Gastroesophageal sphincter (tissue), 4 donors: Measurements from ENCODE around the gene BFSP1. TPM values are rescaled to one million over a fixed set of nuclear protein-coding genes. Genes with fewer than 3 reads are reported as not detected.
A peak's percentile ranks its signal among the peaks of the same experiment; 100 is the strongest.

Source experiments
- ATAC-seq: fragments of 150-250 bp; one replicate; pipeline ENCODE4 v1.9.1; 2016; ENCODE audit warnings: mild to moderate bottlenecking, moderate library complexity
- H3K27ac ChIP-seq, 4 donors: fragments of 200-600 bp; sonication (generic) in 3 of 4; 1 replicate in 3 of 4; 2 replicates in 1 of 4; pipeline ENCODE4 v1.5.1; 2016 to 2019
- H3K27me3 ChIP-seq: fragments of 200-600 bp; sonication (generic); one replicate; pipeline ENCODE4 v1.5.1; 2019
- H3K36me3 ChIP-seq, 2 donors: fragments of 200-600 bp; sonication (generic); one replicate each; pipeline ENCODE4 v1.5.1; 2019; ENCODE audit warnings: control low read depth in 1 of 2
- H3K4me1 ChIP-seq, 3 donors: fragments of 200-600 bp; sonication (generic); 1 replicate in 2 of 3; 2 replicates in 1 of 3; pipeline ENCODE4 v1.5.1; 2016 to 2019; ENCODE audit warnings: control low read depth in 2 of 3
- H3K4me3 ChIP-seq, 2 donors: fragments of 200-600 bp; sonication (generic); one replicate each; pipeline ENCODE4 v1.5.1; 2019; ENCODE audit warnings: mild to moderate bottlenecking in 1 of 2, moderate library complexity in 1 of 2
- H3K9me3 ChIP-seq, 3 donors: fragments of 200-600 bp; sonication (generic); one replicate each; pipeline ENCODE4 v1.5.1; 2017 to 2019; ENCODE audit warnings: control low read depth in 2 of 3
- EP300 ChIP-seq: sonication (generic); formaldehyde crosslinking; IDR thresholded peaks from one replicate; pipeline ENCODE4 v1.6.1; 2017; ENCODE audit warnings: antibody characterized with exemption, mild to moderate bottlenecking
- POLR2A ChIP-seq, 2 donors: fragments of 450-650 bp; IDR thresholded peaks; one replicate each; pipeline ENCODE4 v1.6.1; 2017; ENCODE audit warnings: antibody characterized with exemption in 2 of 2, mild to moderate bottlenecking in 2 of 2, moderate library complexity in 1 of 2
- POLR2AphosphoS5 ChIP-seq: sonication (generic); formaldehyde crosslinking; IDR thresholded peaks from one replicate; pipeline ENCODE4 v1.6.1; 2017; ENCODE audit warnings: antibody characterized with exemption
- WGBS, 2 donors: methylation state at CpG; one replicate each; pipeline ENCODE4 v1.1.5; 2018; ENCODE audit warnings: low coverage in 1 of 2; 5-methylcytosine and 5-hydroxymethylcytosine counted together
- total RNA-seq, 4 donors: library from RNA; depleted of rRNA; stranded (reverse); fragments of >200 nt; gene quantifications; one replicate each; pipeline ENCODE4 v1.1.0, GENCODE V29; 2016
- TF ChIP-seq, protein P1 (sequence below), 4 experiments: fragments of 200-600 bp in 2 of 4; fragments of 450-650 bp in 2 of 4; sonication (generic) in 1 of 4; IDR thresholded peaks; one replicate each; pipeline ENCODE4 v1.5.1; 2017 to 2019; ENCODE audit warnings: antibody characterized with exemption in 4 of 4, mild to moderate bottlenecking in 2 of 4, moderate library complexity in 2 of 4

Gene BFSP1
- total RNA-seq, 4 donors from 2014 or later: 2.0 to 5.9 (median 5.0) TPM

- Histone ChIP-seq H3K4me1 (peaks cover 15 to 77% (median 31%) of the 10 kb centered on the region in 3 donors), H3K4me3 (peak overlapping the region in 1 of 2 donors; percentile 22), H3K9me3 (no peaks in the 10 kb centered on the region), H3K36me3 (no peaks in the 10 kb centered on the region), H3K27me3 (no peaks in the 10 kb centered on the region), H3K27ac (peak overlapping the region; percentile 99 to 100 (median 100))
- TF ChIP-seq, protein P1, sequence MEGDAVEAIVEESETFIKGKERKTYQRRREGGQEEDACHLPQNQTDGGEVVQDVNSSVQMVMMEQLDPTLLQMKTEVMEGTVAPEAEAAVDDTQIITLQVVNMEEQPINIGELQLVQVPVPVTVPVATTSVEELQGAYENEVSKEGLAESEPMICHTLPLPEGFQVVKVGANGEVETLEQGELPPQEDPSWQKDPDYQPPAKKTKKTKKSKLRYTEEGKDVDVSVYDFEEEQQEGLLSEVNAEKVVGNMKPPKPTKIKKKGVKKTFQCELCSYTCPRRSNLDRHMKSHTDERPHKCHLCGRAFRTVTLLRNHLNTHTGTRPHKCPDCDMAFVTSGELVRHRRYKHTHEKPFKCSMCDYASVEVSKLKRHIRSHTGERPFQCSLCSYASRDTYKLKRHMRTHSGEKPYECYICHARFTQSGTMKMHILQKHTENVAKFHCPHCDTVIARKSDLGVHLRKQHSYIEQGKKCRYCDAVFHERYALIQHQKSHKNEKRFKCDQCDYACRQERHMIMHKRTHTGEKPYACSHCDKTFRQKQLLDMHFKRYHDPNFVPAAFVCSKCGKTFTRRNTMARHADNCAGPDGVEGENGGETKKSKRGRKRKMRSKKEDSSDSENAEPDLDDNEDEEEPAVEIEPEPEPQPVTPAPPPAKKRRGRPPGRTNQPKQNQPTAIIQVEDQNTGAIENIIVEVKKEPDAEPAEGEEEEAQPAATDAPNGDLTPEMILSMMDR (IDR thresholded peaks at IDR 0.05): no peak
- TF ChIP-seq POLR2AphosphoS5 (peak; percentile 92), POLR2A (IDR thresholded peaks at IDR 0.05) (peak in 1 of 2 donors; percentile 29), EP300 (peak; percentile 58)
- WGBS, 2 donors: 0 to 4% methylated on average over 6 to 7 of the region's 7 CpGs
- ATAC-seq: peak; percentile 89
Observed at GRCh38 chr20:17558154-17558940, 27.2 kb upstream of the BFSP1 start.

DNA sequence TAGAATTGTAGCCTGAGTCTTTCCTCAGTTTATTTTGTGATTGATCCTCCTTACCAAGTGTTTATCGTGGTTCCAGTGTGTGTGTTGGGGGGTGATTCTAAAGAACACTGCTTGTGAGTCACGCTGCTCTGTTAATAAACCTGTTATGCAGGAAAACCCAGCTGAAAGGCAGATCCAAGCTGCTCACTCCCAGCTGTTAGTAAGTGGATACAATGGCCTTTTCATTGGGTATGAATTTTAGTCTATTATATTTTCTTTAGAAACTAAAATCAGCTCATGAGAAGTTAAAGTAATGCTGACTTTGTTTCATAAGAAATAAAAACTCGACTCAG is 26.5 kb upstream of the BFSP1 start:
- Histone ChIP-seq H3K36me3 (no peaks in the 10 kb centered on the region), H3K4me3 (no peak overlapping the region), H3K4me1 (peaks cover 15 to 70% (median 31%) of the 10 kb centered on the region in 3 donors), H3K9me3 (no peaks in the 10 kb centered on the region), H3K27me3 (no peaks in the 10 kb centered on the region), H3K27ac (peak overlapping the region; percentile 99 to 100 (median 100))
- TF ChIP-seq POLR2A (IDR thresholded peaks at IDR 0.05): no peak
- no peak for TF ChIP-seq EP300
- TF ChIP-seq, protein P1 (IDR thresholded peaks at IDR 0.05): no peak
- TF ChIP-seq POLR2AphosphoS5: no peak
- ATAC-seq: no peak
- WGBS, 2 donors: 18 to 24% methylated on average over 3 of the region's 3 CpGs

DNA sequence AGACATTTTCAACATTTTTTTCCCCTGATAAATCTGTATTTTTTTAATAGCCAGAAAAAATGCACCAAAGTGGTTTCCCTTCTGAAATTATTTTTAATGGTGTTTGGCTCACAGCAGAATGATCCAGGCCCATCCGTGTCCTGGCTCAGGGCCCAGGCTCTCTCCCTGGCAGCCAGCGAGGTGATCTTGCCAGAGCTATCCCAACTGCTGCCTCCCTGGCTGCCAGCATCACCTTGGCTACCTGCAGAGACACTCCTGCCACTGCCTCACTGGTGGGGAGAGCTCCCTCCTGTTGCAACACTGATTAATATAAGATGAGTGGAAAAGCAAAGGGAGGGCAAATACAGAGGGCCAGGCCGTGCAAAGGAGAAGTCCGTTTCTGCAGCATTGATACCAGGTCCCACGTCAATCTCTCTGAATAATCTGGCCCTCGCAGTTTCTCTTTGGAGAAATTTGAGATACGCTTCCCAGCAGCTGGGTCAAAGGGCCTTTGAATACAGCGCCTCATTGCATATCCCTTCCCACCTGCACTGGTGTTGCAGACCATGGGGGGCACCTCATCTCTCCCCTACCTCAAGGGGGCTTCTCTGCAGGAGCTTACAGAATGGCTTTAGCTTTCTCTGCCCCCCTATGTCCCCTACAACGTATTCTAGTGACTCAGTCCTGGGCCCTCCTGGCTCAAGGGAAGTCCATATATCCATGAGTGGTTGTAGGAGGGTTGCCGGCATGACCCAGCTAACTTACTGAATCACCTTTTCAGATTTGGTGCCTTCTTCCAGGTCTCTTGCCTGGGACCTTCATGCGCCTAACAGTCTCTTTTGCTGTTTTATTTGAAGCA is 25.9 kb upstream of the BFSP1 start:
- 39 to 42% methylated on average over 7 to 11 of the region's 11 CpGs for WGBS, 2 donors
- H3K27ac ChIP-seq: peak overlapping the region; percentile 99 to 100 (median 100)
- H3K27me3 ChIP-seq: no peaks in the 10 kb centered on the region
- TF ChIP-seq POLR2A (IDR thresholded peaks at IDR 0.05) (no peak), POLR2AphosphoS5 (peak; percentile 72)
- no peaks in the 10 kb centered on the region for H3K36me3 ChIP-seq
- no peak overlapping the region for H3K4me3 ChIP-seq
- ATAC-seq: peak; percentile 63
- peaks cover 15 to 64% (median 31%) of the 10 kb centered on the region in 3 donors for H3K4me1 ChIP-seq
- H3K9me3 ChIP-seq: no peaks in the 10 kb centered on the region

DNA sequence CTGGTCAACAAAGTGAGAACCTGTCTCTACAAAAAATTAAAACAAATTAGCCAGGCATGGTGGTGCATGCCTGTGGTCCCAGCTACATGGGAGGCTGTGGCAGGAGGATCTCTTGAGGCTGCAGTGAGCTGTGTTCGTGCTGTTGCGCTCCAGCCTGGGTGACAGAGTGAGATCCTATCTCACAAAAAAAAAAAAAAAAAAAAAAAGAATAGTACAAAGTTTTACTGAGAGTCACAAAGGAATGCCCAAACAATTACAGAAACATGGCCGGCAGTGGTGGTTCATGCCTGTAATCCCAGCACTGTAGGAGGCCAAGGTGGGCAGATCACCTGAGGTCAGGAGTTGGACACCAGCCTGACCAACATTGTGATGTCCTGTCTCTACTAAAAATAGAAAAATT is 23.9 kb upstream of the BFSP1 start:
- 17 to 92% methylated on average over 1 to 2 of the region's 3 CpGs for WGBS, 2 donors
- H3K27ac ChIP-seq: peak overlapping the region in 3 of 4 donors; percentile 74 to 100 (median 100)
- no peak for ATAC-seq
- H3K36me3 ChIP-seq: no peaks in the 10 kb centered on the region
- no peaks in the 10 kb centered on the region for H3K9me3 ChIP-seq
- H3K4me3 ChIP-seq: no peak overlapping the region
- no peaks in the 10 kb centered on the region for H3K27me3 ChIP-seq
- peaks cover 15 to 52% (median 29%) of the 10 kb centered on the region in 3 donors for H3K4me1 ChIP-seq
- TF ChIP-seq, protein P1 (IDR thresholded peaks at IDR 0.05): no peak
- TF ChIP-seq POLR2AphosphoS5 (no peak), EP300 (no peak), POLR2A (IDR thresholded peaks at IDR 0.05) (no peak)

DNA sequence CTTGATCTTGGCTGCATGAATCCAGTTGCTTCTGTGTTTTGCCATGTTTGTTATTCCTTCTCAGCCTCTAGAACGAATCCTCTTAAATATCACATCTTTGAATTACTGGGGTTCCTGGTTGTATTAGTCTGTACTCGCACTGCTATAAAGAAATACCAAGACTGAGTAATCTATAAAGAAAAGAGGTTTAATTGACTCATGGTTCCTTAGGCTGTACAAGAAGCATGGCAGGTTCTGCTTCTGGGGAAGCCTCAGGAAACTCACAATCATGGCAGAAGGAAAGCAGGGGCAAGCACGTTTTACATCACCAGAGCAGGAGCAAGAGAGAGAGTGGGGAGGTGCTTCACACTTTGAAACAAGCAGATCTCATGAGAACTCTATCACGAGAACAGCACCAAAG is 18.0 kb upstream of the BFSP1 start:
- TF ChIP-seq EP300 (no peak), POLR2A (IDR thresholded peaks at IDR 0.05) (no peak), POLR2AphosphoS5 (no peak)
- TF ChIP-seq, protein P1 (IDR thresholded peaks at IDR 0.05): no peak
- Histone ChIP-seq H3K4me1 (peaks cover 2 to 28% (median 3%) of the 10 kb centered on the region in 3 donors), H3K36me3 (no peaks in the 10 kb centered on the region), H3K4me3 (no peak overlapping the region), H3K9me3 (no peaks in the 10 kb centered on the region), H3K27me3 (no peaks in the 10 kb centered on the region), H3K27ac (peak overlapping the region in 1 of 4 donors; percentile 72)
- WGBS, 2 donors: 77 to 88% methylated on average over 2 to 4 of the region's 4 CpGs
- no peak for ATAC-seq
